T follicular helper cell (primary cell): ENCODE measurements around the gene CDC42EP1.

Experiments used
- DNase-seq: peaks from one replicate; pipeline ENCODE4 v3.0.0-alpha.2; 2020; ENCODE audit warnings: low read depth

CDC42EP1 gene

DNA sequence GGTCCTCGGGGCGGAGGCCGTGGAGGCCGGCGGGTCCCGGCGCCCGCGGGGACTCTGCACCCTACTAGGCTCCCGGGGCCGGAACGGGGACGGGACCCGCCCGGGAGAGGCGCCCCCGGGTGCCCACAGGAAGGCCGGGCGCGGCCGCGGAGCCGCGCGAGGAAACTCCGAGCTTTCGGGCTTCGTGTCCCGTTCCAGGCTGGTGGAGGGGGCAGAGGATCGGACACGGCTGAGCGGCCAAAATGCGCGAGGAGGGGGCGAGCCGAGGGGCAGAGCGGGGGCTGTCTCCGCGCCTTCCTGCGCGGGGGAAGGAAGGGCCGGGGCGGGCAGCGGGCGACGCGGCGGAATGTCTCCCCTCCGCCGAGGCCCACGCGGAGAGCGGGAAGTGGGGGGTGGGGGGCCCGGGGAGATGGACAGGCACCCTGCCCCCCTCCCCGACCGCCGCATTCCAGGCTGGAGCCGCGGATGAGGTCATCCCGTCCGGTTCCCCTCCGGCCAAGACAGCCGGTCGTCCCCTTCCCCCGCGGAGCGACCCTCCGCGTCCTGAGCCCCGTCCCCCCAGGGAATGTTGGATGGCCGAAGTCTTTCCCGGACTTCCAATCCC is 430 bp downstream of the CDC42EP1 start:
- DNase-seq: no peak

DNA sequence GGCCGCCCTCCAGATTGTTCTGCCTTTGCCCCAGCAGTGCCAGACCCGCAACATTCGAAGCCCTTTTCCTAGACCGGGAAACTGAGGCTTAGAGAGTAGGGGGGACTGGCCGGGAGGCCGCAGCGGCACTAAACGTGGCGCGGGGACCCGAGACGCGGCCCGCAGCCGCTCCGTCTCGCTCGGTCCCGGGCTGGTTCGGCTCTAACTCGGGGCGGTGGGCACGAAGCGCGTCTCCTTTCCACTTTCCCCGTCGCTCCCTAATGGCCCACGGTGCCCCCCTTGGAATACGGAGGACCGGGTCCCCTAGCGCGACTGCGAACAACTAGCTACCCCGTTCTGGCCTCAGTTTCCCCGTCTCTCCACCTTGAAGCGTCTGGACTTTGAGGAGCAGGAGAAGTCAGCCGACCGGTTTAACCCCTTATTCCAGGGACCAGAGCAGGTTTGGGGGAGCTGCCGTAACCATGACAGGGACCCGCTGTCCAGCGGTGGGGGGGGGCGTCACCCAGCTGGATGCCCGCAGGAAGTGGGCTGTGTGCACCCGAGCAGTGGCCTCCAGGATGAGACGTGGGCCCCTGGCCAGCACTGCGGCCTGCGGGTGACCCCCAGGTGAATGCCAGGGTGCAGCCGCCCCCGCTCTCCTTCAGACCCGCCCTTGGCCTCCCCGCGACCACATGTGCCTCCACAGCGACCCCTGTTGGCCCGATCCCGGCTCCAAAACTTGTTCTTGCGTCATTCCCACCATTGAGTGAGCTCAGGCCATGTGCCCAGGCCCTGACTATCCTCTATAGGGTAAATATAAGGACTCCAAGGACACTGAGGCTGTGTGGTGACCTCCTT is 1.1 kb downstream of the CDC42EP1 start:
- peak; percentile 62 for DNase-seq

DNA sequence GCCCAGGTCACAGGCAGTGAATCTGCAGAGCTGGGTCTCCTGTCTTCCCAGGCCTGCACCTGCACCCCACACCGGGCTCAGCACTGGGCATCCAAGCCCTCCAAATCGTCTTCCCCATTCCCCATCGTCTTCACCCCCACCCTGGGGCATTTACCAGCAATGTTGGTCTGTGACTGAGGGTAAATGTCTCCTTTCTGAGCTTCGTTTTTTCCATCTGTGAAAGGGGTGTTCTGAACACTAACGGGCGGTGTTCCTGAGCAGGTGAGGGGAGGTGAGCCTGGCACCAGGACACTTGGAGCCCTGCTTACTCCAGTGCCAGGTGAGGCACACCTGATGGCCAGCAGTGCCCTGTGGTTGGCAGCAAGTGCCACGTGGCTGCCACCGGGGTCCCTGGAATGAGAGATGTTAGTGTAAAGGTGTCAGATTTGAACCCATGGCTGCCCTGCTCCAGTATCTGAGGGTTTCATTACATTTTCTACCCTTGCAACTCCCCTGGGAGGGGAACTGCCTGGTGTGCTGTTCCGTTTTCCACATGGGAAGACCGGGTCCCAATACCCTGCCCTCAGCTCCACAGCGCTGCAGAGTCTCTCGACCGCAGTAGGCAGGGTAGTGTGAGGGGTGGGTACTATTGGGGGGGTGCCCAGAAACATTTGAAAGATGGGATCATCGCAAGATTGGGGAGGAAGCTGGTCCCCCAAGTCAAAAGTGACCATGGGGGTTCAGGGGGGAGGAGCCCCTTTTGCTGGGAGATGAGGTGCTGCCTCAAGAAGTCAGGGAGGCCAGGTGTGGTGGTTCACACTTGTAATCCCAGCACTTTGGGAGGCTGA is 2.0 kb downstream of the CDC42EP1 start:
- DNase-seq: no peak

DNA sequence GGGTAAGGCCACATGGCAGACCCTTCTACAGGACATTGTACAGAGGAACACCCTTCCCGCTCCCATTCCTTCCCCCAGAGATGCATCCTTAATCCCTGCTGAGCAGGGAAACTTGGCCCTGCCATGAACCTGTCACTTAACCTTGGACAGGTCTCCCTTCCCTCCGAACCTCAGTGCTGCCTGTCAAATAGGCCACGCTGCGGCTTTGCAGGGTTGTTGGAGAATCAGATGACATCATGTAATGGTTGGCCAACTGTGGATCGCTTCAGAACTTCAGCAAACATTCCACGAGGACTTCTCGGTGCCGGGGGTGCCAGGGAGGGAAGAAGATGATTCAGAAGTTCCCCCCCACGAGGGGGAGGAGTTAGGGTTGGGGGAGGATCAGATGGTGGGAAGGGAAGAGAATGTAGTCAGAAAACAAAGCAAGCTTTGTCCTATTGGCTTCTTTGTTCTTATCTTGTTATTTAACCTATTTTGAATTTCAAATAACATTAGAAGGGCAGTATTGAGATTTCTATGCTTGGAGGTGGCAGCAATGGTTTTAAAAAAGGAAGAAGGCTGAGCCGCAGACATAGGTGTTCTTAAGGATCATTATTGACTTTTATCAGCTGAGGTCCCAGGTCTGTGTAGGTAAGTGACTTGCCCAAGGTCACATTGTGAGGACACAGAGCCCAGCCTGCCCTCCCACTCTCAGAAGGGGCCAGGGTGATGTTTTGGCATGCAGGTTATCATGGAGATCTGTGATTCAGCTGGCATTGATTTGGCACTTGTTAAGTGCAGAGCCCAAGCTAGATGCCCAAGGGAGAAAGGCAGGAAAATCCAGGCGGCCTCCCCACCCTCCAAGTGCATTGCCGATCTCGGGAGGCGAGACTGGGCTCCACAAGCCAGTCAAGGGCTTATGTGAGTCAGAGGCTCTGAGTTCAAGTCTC is 3.1 kb downstream of the CDC42EP1 start:
- DNase-seq: no peak

DNA sequence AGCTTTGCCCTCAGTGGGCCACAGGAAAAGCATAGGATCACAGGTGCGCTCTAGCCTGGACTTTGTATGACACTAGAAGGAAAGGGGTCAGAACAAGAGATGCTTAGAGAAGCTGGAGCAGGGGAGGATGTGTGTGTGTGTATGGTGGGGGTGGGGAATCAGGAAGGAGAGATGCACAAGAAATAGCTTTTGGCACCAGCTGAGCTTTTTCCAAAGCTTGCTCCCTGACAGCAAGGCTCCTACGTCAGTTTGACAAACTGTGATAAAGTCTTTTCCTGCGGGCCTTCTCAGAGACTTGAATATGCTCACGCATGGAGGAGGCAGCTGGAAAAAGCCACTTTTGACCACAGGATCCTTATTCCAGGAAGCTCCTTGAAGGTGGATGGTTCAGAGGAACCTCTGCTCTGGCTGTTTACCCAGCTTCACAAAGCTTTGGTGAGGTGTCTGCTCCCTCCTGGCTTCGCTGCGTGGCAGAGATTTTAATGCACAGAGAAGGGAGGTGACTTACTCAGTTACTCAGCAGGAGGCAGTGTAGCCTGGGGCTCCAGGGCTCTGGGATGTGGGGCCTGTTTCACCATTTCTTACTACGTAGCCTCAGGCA is 3.9 kb downstream of the CDC42EP1 start:
- no peak for DNase-seq

DNA sequence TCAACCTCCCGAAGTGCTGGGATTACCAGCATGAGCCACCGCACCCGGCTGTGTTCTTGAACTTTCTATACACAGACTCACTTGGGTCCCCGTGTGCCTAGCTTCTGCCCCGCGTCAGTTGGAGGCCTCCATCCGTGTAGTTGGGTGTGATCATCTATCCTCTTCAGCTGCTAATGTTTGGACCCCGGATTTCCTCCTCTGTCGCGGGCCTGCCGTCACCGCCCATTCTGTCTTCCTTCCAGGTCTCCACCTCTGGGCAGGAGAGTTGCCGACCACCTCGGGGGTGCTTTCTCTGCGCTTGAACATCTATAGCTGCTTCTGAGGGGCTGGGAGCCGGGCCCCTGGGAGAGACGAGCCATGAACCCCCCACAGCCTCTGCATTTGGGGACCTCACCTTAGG is 5.5 kb downstream of the CDC42EP1 start:
- DNase-seq: no peak

DNA sequence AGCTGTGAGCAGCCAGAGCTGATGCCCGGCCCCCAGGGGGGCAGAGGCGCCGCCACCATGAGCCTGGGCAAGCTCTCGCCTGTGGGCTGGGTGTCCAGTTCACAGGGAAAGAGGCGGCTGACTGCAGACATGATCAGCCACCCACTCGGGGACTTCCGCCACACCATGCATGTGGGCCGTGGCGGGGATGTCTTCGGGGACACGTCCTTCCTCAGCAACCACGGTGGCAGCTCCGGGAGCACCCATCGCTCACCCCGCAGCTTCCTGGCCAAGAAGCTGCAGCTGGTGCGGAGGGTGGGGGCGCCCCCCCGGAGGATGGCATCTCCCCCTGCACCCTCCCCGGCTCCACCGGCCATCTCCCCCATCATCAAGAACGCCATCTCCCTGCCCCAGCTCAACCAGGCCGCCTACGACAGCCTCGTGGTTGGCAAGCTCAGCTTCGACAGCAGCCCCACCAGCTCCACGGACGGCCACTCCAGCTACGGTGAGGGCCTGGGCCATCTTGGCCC is 6.1 kb downstream of the CDC42EP1 start:
- DNase-seq: no peak

DNA sequence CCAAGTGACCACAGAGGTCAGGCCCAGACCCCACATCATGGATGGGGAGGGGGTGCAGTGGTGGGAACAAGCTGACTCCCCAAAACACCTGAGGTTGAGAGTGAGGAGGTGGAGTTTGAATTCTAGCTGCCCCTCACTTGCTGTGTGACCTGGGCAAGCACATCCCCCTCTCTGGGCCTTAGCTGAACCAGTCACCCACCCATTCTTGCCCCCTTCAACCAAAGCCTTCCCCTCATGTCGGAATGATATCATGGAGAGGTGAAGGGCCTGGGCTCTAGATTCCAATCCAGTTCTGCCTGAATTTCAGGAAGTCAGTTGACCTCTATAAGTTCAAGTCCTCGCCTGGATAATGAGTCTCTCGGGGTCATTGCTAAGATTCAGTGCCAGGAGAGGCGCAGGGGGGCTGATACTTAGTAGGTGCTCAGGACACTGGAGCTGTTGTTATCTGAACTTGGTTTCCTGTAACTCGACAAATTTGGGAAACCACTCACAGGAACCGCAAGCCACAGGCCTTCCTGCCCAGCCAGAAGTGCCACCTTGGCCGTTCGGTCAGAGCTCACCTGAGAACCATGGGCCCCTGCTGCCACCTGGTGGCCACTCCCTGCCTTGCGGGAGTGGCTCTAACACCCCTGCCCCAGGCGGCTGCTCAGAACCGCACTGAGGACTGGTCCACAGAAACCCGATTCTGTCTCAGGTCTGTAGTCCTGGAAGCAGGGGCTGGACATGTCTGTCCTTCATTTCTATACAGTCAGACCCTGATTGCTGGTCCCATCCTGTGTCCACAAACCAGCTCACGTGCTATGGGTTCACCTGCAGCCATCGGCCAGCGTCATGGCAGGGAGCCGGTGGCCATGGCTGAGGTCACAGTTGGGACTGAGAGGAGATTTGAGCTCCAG is 6.9 kb downstream of the CDC42EP1 start:
- DNase-seq: peak; percentile 76

DNA sequence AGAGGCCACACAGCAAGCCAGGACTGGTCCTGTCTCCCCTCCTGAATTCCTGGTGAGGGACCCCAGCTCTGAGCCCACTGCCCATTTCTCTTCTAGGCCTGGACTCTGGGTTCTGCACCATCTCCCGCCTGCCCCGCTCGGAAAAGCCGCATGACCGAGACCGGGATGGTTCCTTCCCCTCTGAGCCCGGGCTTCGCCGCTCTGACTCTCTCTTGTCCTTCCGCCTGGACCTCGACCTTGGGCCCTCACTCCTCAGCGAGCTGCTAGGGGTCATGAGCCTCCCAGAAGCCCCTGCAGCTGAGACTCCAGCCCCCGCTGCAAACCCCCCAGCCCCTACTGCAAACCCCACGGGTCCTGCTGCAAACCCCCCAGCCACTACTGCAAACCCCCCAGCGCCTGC is 7.7 kb downstream of the CDC42EP1 start:
- no peak for DNase-seq

DNA sequence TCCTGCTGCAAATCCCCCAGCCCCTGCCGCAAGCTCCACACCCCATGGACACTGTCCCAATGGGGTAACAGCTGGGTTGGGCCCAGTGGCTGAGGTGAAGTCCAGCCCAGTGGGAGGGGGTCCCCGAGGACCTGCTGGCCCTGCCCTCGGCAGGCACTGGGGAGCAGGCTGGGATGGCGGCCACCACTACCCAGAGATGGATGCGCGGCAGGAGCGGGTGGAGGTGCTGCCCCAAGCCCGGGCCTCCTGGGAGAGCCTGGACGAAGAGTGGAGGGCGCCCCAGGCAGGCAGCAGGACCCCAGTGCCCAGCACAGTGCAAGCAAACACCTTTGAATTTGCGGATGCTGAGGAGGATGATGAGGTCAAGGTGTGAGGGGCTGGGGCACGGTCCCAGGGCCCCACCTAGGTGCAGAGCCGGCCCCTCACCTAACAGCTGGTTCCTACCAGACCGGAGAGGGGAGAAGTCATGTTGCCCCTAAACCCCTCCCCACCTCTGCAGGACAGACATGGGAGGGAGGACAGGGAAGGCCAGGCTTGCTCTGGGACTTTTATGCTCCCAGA is 8.2 kb downstream of the CDC42EP1 start:
- no peak for DNase-seq

DNA sequence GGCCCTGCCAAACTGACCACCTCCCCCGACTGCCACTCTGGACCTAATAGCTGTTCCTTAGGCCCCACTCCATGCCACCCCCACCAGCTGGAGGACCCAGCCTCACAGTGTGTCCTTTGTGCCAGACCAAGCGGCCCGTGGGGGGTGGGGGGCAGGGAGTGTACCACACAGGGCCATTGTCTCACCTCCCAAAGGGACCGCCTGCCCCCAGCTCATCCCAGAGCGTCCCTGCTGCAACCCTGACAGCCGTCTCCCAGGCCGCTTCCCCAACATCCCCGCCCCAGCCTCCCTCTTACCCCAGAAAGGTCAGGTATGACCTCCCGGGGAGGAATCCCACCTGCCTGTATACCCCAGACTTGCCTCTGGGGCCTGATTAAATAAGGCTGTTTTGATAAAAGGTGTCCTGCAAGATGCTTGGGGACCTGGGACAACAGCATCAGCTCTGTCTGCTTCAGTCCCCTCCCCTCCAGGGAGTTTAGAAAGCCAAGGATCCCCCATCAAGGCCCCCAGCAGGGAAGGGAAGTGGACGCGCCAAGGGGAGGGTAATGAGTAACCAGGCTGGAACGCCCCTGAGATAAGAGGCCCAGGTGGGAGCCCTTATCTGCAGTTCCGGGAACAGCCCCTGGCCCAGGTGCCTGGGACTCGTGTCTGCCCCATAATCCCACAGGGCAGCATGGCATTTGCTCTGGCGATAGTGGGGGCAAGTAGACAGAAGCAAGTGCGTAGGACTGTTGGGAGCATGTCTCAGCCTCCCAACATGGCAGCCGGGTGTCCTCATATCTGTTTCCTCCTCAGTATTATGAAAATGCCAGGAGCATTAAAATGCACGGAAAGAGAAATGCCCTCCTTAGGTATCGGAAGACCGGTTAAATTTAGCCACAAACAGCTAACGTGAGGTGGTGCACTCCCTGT is 9.0 kb downstream of the CDC42EP1 start:
- DNase-seq: no peak

DNA sequence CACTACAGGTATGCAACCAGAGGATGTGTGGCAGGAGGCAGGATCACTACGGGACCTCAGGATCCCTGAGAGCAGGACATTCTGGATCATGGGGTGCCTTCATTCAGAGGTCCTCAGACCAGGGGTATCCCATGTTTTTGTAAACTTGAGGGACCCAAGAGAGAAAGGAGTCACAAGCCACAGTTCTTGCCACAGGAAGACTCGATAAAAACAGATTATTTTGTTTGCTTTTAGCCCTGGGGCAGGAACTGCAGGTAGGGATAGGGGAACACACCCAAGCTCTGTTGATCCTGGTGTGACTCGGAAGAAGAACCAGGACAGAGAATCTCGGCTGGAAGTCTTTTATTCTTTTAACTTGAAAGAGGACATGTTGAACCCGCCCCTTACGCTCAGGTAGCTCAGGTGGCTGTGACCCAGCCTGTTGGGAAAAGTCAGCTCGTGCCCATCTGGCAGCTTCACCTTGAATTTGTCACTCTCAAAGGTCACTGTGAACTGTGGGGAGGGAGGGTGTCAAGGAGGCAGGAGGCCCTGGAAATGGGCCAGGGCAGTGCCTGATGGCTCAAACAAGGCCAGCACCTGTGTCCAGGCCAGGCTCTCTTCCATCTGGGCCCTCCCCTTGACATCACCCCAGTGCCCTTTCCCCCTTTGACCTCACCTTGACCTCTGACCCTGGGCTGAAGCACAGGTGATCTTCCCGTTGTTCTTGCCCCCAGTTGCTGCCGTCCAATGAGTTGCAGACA is 9.8 kb downstream of the CDC42EP1 start:
- no peak for DNase-seq

DNA sequence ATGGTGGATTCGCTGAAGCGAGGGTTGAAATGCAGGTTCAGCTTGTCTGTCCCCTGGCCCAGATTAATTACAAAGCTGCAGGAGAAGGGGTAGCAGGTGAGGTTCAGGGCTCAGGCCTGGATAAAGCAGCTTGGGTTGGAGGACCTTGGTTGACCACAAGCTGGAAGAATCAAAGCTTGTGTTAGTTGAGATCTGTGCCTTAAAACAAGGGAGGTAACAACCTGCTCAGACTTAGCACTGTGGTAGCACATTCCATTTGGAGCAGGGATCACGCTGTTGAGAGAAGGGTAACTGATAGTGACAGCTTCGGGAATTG is 10.3 kb downstream of the CDC42EP1 start:
- no peak for DNase-seq

DNA sequence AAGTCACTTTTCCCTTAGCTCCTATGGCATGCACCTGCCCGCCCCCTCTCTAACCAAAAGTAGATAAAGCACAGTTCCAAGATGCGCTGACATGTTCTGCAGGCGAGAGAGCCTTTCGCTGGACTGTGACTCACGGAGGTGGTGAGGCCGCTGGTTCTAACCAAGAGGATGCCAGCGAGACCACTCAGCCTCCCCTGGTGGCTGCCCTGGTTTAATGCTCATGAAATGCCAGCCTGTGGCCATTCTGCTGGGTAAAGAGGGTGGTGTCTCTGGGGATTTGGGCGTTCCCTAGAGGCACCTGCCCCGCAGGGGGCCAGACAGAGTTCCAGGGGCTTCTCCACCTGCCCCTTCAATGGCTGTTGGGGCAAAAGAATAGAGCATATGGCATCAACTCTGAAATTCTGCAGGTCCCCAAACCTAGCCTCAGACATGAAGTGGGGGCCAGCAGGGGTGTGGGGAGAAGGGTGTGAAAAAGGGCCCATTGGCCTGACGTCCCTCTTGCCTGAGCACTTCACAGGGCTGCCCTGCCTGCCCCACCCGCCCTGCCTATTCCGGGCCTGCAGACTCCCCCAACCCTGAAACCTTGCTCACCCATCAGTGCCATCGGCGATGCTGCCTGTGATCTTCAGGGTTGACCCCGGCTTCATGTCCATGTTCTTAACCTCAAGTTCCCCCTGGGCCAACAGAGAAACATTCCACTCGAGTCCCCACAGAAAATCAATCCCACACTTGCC is 11.1 kb downstream of the CDC42EP1 start:
- DNase-seq: no peak

DNA sequence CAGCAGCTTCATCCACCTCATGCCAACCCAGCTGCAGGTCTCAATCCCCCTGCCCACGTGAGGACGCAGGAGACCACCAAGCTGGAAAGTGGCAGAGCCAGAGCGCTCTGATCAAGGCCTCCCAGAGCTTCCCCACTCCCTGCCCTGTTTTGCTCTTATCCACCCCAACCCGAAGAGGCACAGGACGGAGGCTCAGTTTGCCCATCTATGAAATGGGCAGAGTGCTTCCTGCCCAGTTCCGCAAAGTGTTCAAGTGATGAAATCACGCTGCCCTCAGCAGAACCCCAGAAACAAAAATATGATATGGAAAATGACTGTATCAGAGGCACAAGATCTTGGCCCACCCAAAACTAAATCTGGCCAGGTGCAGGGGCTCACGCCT is 11.7 kb downstream of the CDC42EP1 start:
- no peak for DNase-seq

DNA sequence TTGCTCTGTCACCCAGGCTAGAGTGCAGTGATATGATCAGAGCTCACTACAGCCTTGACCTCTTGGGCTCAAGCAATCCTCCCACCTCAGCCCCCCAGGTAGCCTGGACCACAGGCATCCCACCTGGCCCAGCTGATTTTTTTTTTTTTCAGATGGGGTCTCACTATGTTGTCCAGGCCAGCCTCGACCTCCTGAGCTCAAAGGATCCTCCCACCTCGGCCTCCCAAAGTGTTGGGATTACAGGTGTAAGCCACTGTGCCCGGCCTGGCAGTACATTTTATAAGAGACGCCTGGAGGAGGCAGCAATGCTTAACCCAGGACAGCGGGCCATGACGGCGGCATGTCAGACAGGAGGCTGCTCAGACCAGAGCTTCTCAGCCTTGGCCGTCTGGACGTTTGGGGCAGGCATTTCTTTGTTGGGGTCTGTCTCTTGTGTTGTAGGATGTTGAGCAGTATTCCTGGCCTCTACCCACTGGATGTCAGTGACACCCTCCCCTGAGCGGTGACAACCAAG is 15.3 kb downstream of the CDC42EP1 start:
- no peak for DNase-seq

DNA sequence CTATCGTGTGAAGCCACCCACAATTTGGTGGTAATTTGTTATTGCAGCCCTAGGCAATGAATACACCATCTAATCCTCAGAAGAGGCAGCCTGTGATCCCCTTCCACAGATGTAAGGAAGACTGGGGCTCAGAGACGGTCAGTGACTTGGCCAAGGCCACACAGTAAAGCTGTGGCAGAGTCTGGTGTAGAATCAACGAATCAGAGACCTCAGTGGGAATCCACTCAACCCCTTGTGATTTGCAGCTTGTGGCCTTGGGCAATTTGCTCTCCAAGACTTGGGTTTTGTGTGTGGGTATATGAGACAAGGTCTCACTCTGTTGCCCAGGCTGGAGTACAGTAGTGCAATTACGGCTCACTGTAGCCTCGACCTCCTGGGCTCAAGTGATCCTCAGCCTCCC is 17.7 kb downstream of the CDC42EP1 start:
- no peak for DNase-seq
